Cerebellar nuclear complex (tissue), 1 donor: ENCODE results near the gene CTBP2.

Experiments
- DNase-seq, 2 experiments: peaks; one replicate each; lab custom pipeline; 2025; lab: John Stamatoyannopoulos, UW

CTBP2 gene

GRCh38 chr10:125159932-125160855 is at the start of gene CTBP2:
Gene CTBP2 (minus strand): TSS chr10:125160563.
- DNase-seq, result no peak

- peak in 1 of 2 experiments; percentile 78 for DNase-seq
These were observed 49.4 kb upstream of the CTBP2 start for GRCh38 chr10:125209591-125210355.

- peak; percentile 29 to 85 for DNase-seq
These were observed 48.6 kb upstream of the CTBP2 start for GRCh38 chr10:125208854-125209565.

GRCh38 chr10:125206623-125207022 is 46.3 kb upstream of the CTBP2 start:
- DNase-seq, result no peak

GRCh38 chr10:125205431-125205830 is 45.1 kb upstream of the CTBP2 start:
- no peak for DNase-seq

GRCh38 chr10:125204400-125204799 is 44.0 kb upstream of the CTBP2 start:
- no peak for DNase-seq

GRCh38 chr10:125203186-125203800 is 42.9 kb upstream of the CTBP2 start:
- DNase-seq, result no peak

GRCh38 chr10:125201791-125202622 is 41.6 kb upstream of the CTBP2 start:
- DNase-seq, result no peak

- no peak for DNase-seq
These were observed 40.8 kb upstream of the CTBP2 start for GRCh38 chr10:125201108-125201524.

- peak in 1 of 2 experiments; percentile 15 for DNase-seq
These were observed 40.0 kb upstream of the CTBP2 start for GRCh38 chr10:125200396-125200795.

GRCh38 chr10:125199270-125199669 is 38.9 kb upstream of the CTBP2 start:
- no peak for DNase-seq

- DNase-seq, result no peak
These were observed 34.5 kb upstream of the CTBP2 start for GRCh38 chr10:125194814-125195213.

- DNase-seq, result no peak
These were observed 33.0 kb upstream of the CTBP2 start for GRCh38 chr10:125193306-125193877.

GRCh38 chr10:125192620-125193019 is 32.3 kb upstream of the CTBP2 start:
- DNase-seq, result no peak

GRCh38 chr10:125192005-125192404 is 31.6 kb upstream of the CTBP2 start:
- no peak for DNase-seq

- DNase-seq, result no peak
These were observed 30.6 kb upstream of the CTBP2 start for GRCh38 chr10:125190946-125191345.

GRCh38 chr10:125190414-125190813 is 30.1 kb upstream of the CTBP2 start:
- no peak for DNase-seq

GRCh38 chr10:125189162-125189561 is 28.8 kb upstream of the CTBP2 start:
- DNase-seq, result no peak

- no peak for DNase-seq
These were observed 27.2 kb upstream of the CTBP2 start for GRCh38 chr10:125187238-125188194.
